Keratinocyte (primary cell): ENCODE results near the gene LSM6. TPM values are rescaled to one million over a fixed set of nuclear protein-coding genes. Genes with fewer than 3 reads are reported as not detected.

Source experiments
- DNase-seq: peaks from one replicate; pipeline ENCODE4 v3.0.0-alpha.2; 2011; ENCODE audit warnings: low read depth, missing footprints, low spot score
- FAIRE-seq: peaks from 2 replicates; lab custom pipeline; 2011; peaks lifted over from hg19 to GRCh38; lab: Jason Lieb, UNC
- H2AFZ ChIP-seq: 2 replicates; pipeline ENCODE4 v1.6.0; 2012; ENCODE audit warnings: low read length, control low read depth, inconsistent platforms; ENCODE audit not compliant: control insufficient read depth
- H3K27ac ChIP-seq: 2 replicates; pipeline ENCODE4 v1.5.1; 2011; ENCODE audit warnings: low read length; ENCODE audit not compliant: control insufficient read depth, insufficient read depth
- H3K27me3 ChIP-seq: 3 replicates; pipeline ENCODE4 v1.6.0; 2011; ENCODE audit warnings: low read length; ENCODE audit not compliant: control insufficient read depth, insufficient read depth; ENCODE audit errors: extremely low read depth
- H3K36me3 ChIP-seq, 2 experiments: 2 replicates in 1 of 2; 3 replicates in 1 of 2; pipeline ENCODE4 v1.5.1; 2011; ENCODE audit warnings: low read length in 2 of 2, mild to moderate bottlenecking in 1 of 2; ENCODE audit not compliant: control insufficient read depth in 2 of 2, insufficient read depth in 2 of 2; ENCODE audit errors: extremely low read depth in 1 of 2
- H3K4me1 ChIP-seq: 3 replicates; pipeline ENCODE4 v1.5.1; 2011; ENCODE audit warnings: low read length; ENCODE audit not compliant: control insufficient read depth, insufficient read depth; ENCODE audit errors: extremely low read depth
- H3K4me2 ChIP-seq: 3 replicates; pipeline ENCODE4 v1.6.0; 2011; ENCODE audit warnings: low read depth, low read length; ENCODE audit not compliant: control insufficient read depth, insufficient read depth; ENCODE audit errors: extremely low read depth
- H3K4me3 ChIP-seq, 3 experiments: fragments of 200-600 bp in 1 of 3; sonication (generic) in 1 of 3; 2 replicates in 2 of 3; 3 replicates in 1 of 3; pipeline ENCODE4 v1.5.1; 2011 to 2016; ENCODE audit warnings: low read length in 3 of 3, mild to moderate bottlenecking in 3 of 3, control low read depth in 2 of 3, inconsistent platforms in 1 of 3, low read depth in 1 of 3, mixed read lengths in 1 of 3, mixed run types in 1 of 3, moderate library complexity in 1 of 3; ENCODE audit not compliant: control insufficient read depth in 2 of 3, insufficient read depth in 2 of 3; ENCODE audit errors: extremely low read depth in 1 of 3
- H3K79me2 ChIP-seq: 2 replicates; pipeline ENCODE4 v1.6.0; 2012; ENCODE audit warnings: low read length; ENCODE audit not compliant: control insufficient read depth, insufficient read depth
- H3K9ac ChIP-seq: 3 replicates; pipeline ENCODE4 v1.6.0; 2011; ENCODE audit warnings: low read length; ENCODE audit not compliant: control insufficient read depth, insufficient read depth; ENCODE audit errors: extremely low read depth
- H3K9me1 ChIP-seq: 3 replicates; pipeline ENCODE4 v1.6.0; 2011; ENCODE audit warnings: low read length; ENCODE audit not compliant: control insufficient read depth, insufficient read depth; ENCODE audit errors: extremely low read depth
- H3K9me3 ChIP-seq: 2 replicates; pipeline ENCODE4 v1.5.1; 2012; ENCODE audit warnings: low read depth, low read length; ENCODE audit not compliant: control insufficient read depth
- H4K20me1 ChIP-seq: 3 replicates; pipeline ENCODE4 v1.6.0; 2011; ENCODE audit warnings: low read length; ENCODE audit not compliant: control insufficient read depth, insufficient read depth; ENCODE audit errors: extremely low read depth
- CTCF ChIP-seq, 3 experiments: IDR thresholded peaks in 1 of 3; conservative IDR thresholded peaks in 1 of 3; optimal IDR thresholded peaks in 1 of 3; 2 replicates in 2 of 3; 3 replicates in 1 of 3; pipeline versions ENCODE3 to v1.5.1; 2011; ENCODE audit warnings: low read length in 3 of 3, mild to moderate bottlenecking in 3 of 3, moderate library complexity in 2 of 3, control low read depth in 1 of 3, inconsistent platforms in 1 of 3; ENCODE audit not compliant: insufficient read depth in 2 of 3; ENCODE audit errors: extremely low read depth in 1 of 3
- EZH2 ChIP-seq: IDR thresholded peaks from one replicate; pipeline ENCODE4 v1.6.1; 2012; ENCODE audit warnings: inconsistent platforms, mild to moderate bottlenecking, low read length, moderate library complexity
- dilution Hi-C: fragments of 300-500 bp; cut with MboI; formaldehyde crosslinking; loops from one replicate; pipeline ENCODE4 v1.7.0; 2020; ENCODE audit warnings: low sequenced_read_pairs; ENCODE audit not compliant: extremely low pct_ligation_motif_present
- polyA plus RNA-seq, 5 experiments: library from polyadenylated mRNA; depleted of rRNA in 3 of 5; stranded (reverse) in 3 of 5; stranded (forward) in 1 of 5; unstranded in 1 of 5; fragments of >200 nt; gene quantifications; 1 replicate in 1 of 5; 2 replicates in 3 of 5; 3 replicates in 1 of 5; pipeline versions ENCODE4 v1.2.1 to v1.2.3, GENCODE V29; 2011 to 2012; ENCODE audit warnings: missing spikeins in 2 of 5, low read depth in 1 of 5, low replicate concordance in 1 of 5

Gene LSM6
- polyA plus RNA-seq, 1 donor (not counting 4 experiments of a cell fraction or from before 2014, with no cell fraction given), result 33.7 TPM

- DNase-seq (peak; percentile 55), FAIRE-seq (peak; percentile 80)
- Histone ChIP-seq H3K4me1 (peaks cover 8% of the 10 kb centered on the region), H4K20me1 (no peaks in the 10 kb centered on the region), H3K27me3 (no peaks in the 10 kb centered on the region), H3K27ac (no peak overlapping the region), H3K9me3 (no peaks in the 10 kb centered on the region), H3K4me3 (no peak overlapping the region), H3K79me2 (no peaks in the 10 kb centered on the region), H3K9ac (no peak overlapping the region), H3K36me3 (no peaks in the 10 kb centered on the region), H3K4me2 (peak overlapping the region; percentile 25), H2AFZ (peak overlapping the region; percentile 52), H3K9me1 (no peaks in the 10 kb centered on the region)
- TF ChIP-seq CTCF (optimal IDR thresholded peaks at IDR 0.05 in 1 of 3, IDR thresholded peaks at IDR 0.05 in 1 of 3, conservative IDR thresholded peaks at IDR 0.05 in 1 of 3; ENCODE audit: extremely low read depth in 1 of 3, insufficient read depth in 2 of 3, low read length in 3 of 3) (no peak), EZH2 (no peak)
- dilution Hi-C loops, result no loop called here
Observed at GRCh38 chr4:146142768-146143167, 32.8 kb upstream of the LSM6 start.

GRCh38 chr4:146143888-146144287 is 31.6 kb upstream of the LSM6 start:
- Histone ChIP-seq H3K9me3 (no peaks in the 10 kb centered on the region), H3K79me2 (no peaks in the 10 kb centered on the region), H4K20me1 (no peaks in the 10 kb centered on the region), H3K36me3 (no peaks in the 10 kb centered on the region), H2AFZ (no peak overlapping the region), H3K4me1 (peaks cover 8% of the 10 kb centered on the region), H3K27ac (no peak overlapping the region), H3K4me2 (no peak overlapping the region), H3K4me3 (no peak overlapping the region), H3K9ac (no peak overlapping the region), H3K27me3 (no peaks in the 10 kb centered on the region), H3K9me1 (no peaks in the 10 kb centered on the region)
- dilution Hi-C loops, result no loop called here
- DNase-seq, result no peak
- no peak for FAIRE-seq
- no peak for TF ChIP-seq EZH2
- no peak for TF ChIP-seq CTCF (optimal IDR thresholded peaks at IDR 0.05 in 1 of 3, IDR thresholded peaks at IDR 0.05 in 1 of 3, conservative IDR thresholded peaks at IDR 0.05 in 1 of 3; ENCODE audit: extremely low read depth in 1 of 3, insufficient read depth in 2 of 3, low read length in 3 of 3)
